ENCODE results near the gene MFAP2. TPM values are rescaled to one million over a fixed set of nuclear protein-coding genes. Genes with fewer than 3 reads are reported as not detected.

Gene MFAP2
- total RNA-seq, 1 experiment from 2014 or later = 152 TPM

DNA sequence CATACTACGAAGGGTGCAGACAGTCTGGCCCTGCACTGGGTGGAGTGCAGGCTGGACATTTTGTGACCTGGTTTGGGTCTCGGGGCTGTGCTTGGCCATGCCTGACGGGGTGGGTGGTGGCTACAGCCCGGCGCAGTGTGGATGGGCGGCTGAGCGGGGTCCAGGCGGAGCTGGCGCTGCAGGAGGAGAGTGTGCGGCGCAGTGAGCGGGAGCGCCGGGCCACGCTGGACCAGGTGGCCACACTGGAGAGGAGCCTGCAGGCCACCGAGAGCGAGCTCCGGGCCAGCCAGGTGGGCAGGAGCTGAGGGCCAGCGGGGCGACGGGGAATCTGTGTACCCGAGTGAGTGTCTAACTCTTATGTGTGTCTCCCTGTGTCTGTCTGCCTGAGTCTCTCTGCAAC lies 14.1 kb downstream of the MFAP2 start:
- H3K4me1 Mint-ChIP-seq = peaks cover 0 to 8% of the 10 kb centered on the region in 2 experiments; a peak in 2 of 4 replicates
- WGBS (ENCODE audit: extremely low coverage, insufficient read length, low lambda C conversion rate) = no CpG with 5 or more reads among the region's 22 CpGs

More for the DNA sequence above, 14.1 kb downstream of the MFAP2 start:
- H3K23me2 ChIP-seq (ENCODE audit: insufficient read length, low read depth, low read length, poor library complexity, severe bottlenecking) = no peaks in the 10 kb centered on the region
- H4K91ac ChIP-seq (ENCODE audit: insufficient read length, low read depth, low read length) = no peak overlapping the region
- no peak overlapping the region for H2BK20ac ChIP-seq (ENCODE audit: low read depth, low read length, poor library complexity, severe bottlenecking)
- no peak overlapping the region for H3K9ac ChIP-seq (ENCODE audit: extremely low read depth, insufficient read length, low read length)
- H2BK12ac ChIP-seq (ENCODE audit: insufficient read length, low read depth, low read length) = no peak overlapping the region
- no peak overlapping the region for H2BK120ac ChIP-seq (ENCODE audit: low read depth, low read length, poor library complexity, severe bottlenecking)
- H3K18ac ChIP-seq (ENCODE audit: insufficient read length, low read depth, low read length) = no peak overlapping the region
- H3K9me3 ChIP-seq (ENCODE audit: control insufficient read depth, low read depth, low read length) = no peaks in the 10 kb centered on the region
- no peaks in the 10 kb centered on the region for H3K79me1 ChIP-seq (ENCODE audit: insufficient read depth, low read depth, low read length, poor library complexity, severe bottlenecking)
- H3K4me3 Mint-ChIP-seq = no peak overlapping the region
- TF ChIP-seq, protein P1, sequence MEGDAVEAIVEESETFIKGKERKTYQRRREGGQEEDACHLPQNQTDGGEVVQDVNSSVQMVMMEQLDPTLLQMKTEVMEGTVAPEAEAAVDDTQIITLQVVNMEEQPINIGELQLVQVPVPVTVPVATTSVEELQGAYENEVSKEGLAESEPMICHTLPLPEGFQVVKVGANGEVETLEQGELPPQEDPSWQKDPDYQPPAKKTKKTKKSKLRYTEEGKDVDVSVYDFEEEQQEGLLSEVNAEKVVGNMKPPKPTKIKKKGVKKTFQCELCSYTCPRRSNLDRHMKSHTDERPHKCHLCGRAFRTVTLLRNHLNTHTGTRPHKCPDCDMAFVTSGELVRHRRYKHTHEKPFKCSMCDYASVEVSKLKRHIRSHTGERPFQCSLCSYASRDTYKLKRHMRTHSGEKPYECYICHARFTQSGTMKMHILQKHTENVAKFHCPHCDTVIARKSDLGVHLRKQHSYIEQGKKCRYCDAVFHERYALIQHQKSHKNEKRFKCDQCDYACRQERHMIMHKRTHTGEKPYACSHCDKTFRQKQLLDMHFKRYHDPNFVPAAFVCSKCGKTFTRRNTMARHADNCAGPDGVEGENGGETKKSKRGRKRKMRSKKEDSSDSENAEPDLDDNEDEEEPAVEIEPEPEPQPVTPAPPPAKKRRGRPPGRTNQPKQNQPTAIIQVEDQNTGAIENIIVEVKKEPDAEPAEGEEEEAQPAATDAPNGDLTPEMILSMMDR (conservative IDR thresholded peaks at IDR 0.05) = no peak
- no peaks in the 10 kb centered on the region for H3K9me3 Mint-ChIP-seq
- H3K27ac Mint-ChIP-seq = no peak overlapping the region; a peak in 1 of 7 replicates
- no peaks in the 10 kb centered on the region for H3K79me2 ChIP-seq (ENCODE audit: insufficient read depth, low read length)
- DNase-seq = no peak
- H2AFZ ChIP-seq (ENCODE audit: low read length) = no peak overlapping the region
- no peaks in the 10 kb centered on the region for H3K27me3 Mint-ChIP-seq (ENCODE audit: low read depth)
- no peak overlapping the region for H3T11ph ChIP-seq (ENCODE audit: low read length)
- H3K4me1 ChIP-seq (ENCODE audit: insufficient read depth, low read length) = no peaks in the 10 kb centered on the region
- no peak overlapping the region for H3K56ac ChIP-seq (ENCODE audit: insufficient read length, low read depth, low read length)
- H2BK15ac ChIP-seq (ENCODE audit: low read depth, low read length) = no peak overlapping the region
- no peak overlapping the region for H3K4me2 ChIP-seq (ENCODE audit: insufficient read depth, insufficient read length, low read length)
- H4K8ac ChIP-seq (replicated peaks; ENCODE audit: insufficient read length, low read depth, low read length) = no peak overlapping the region
- no peak overlapping the region for H2BK5ac ChIP-seq (ENCODE audit: insufficient read length, low read length)
- H3K36me3 Mint-ChIP-seq (ENCODE audit: insufficient read depth in 1 of 3, low read depth in 3 of 3) = peaks cover 23 to 46% (median 32%) of the 10 kb centered on the region in 3 experiments
- H3K4ac ChIP-seq (ENCODE audit: low read depth, low read length) = no peak overlapping the region
- H3K27me3 ChIP-seq (ENCODE audit: insufficient read depth, low read length) = no peaks in the 10 kb centered on the region
- H3K27ac ChIP-seq (ENCODE audit: insufficient read length, low read depth, low read length) = no peak overlapping the region
- no peak overlapping the region for H4K5ac ChIP-seq (ENCODE audit: insufficient read length, low read depth, low read length)
- no peak overlapping the region for H3K14ac ChIP-seq (ENCODE audit: insufficient read depth, low read length)
- H2AK5ac ChIP-seq (ENCODE audit: insufficient read length, low read length) = no peak overlapping the region
- no peaks in the 10 kb centered on the region for H4K20me1 ChIP-seq (ENCODE audit: control insufficient read depth, insufficient read depth, insufficient read length)
- no peak overlapping the region for H3K23ac ChIP-seq (ENCODE audit: insufficient read length, low read depth, low read length)

Measured in H9 (cell line).